PC-9 (cell line): Measurements from ENCODE around the gene PTGDR2. TPM values are rescaled to one million over a fixed set of nuclear protein-coding genes. Genes with fewer than 3 reads are reported as not detected.
A peak's percentile ranks its signal among the peaks of the same experiment; 100 is the strongest.

Experiments
- Bru-seq: library from RNA; stranded (reverse); fragments of 400-500 nt; gene quantifications from one replicate; lab custom pipeline; 2021; lab: Mats Ljungman, UMichigan
- BruChase-seq, 2 experiments: library from RNA; stranded (reverse); fragments of 400-500 nt; gene quantifications; one replicate each; lab custom pipeline; 2021; lab: Mats Ljungman, UMichigan
- BruUV-seq: library from RNA; stranded (reverse); fragments of 400-500 nt; replicated peaks from 2 replicates; lab custom pipeline; 2021; lab: Mats Ljungman, UMichigan
- CTCF ChIA-PET: fragments of 300-600 bp; sonication (Branson Sonifier 250); formaldehyde crosslinking; loops from one replicate; lab custom pipeline; 2022; ENCODE audit warnings: antibody characterized with exemption; lab: Charles Lee
- POLR2A ChIA-PET: fragments of 300-600 bp; sonication (Branson Sonifier 250); formaldehyde crosslinking; loops from one replicate; lab custom pipeline; 2022; ENCODE audit warnings: antibody characterized with exemption; ENCODE audit not compliant: unreplicated experiment; lab: Charles Lee
- DNase-seq, 2 experiments: peaks; one replicate each; pipeline versions ENCODE4 v3.0.0 to v3.0.0-alpha.2; 2015 to 2022; ENCODE audit warnings: mixed read lengths in 1 of 2
- H2AFZ ChIP-seq: fragments of 200-600 bp; sonication (generic); 2 replicates; pipeline ENCODE4 v1.8.1; 2017; ENCODE audit warnings: antibody characterized with exemption
- H3F3A ChIP-seq: fragments of 200-600 bp; sonication (generic); 2 replicates; pipeline ENCODE4 v1.8.1; 2017; ENCODE audit warnings: antibody characterized with exemption, mild to moderate bottlenecking, low read depth; ENCODE audit not compliant: insufficient read depth
- H3K27ac ChIP-seq: fragments of 200-600 bp; sonication (generic); 2 replicates; pipeline ENCODE4 v1.6.1; 2016; ENCODE audit warnings: mixed run types
- H3K27me3 ChIP-seq: fragments of 200-600 bp; sonication (generic); 2 replicates; pipeline ENCODE4 v1.6.1; 2016; ENCODE audit warnings: low read depth, mixed run types; ENCODE audit not compliant: insufficient read depth
- H3K36me3 ChIP-seq: fragments of 200-600 bp; sonication (generic); 2 replicates; pipeline ENCODE4 v1.6.1; 2016; ENCODE audit warnings: low read depth, mixed run types
- H3K4me1 ChIP-seq: fragments of 200-600 bp; sonication (generic); replicated peaks from 2 replicates; pipeline ENCODE4 v1.6.1; 2016; ENCODE audit warnings: mixed run types; ENCODE audit not compliant: insufficient read depth
- H3K4me2 ChIP-seq: fragments of 200-600 bp; sonication (generic); 2 replicates; pipeline ENCODE4 v1.6.1; 2017; ENCODE audit warnings: mixed run types
- H3K4me3 ChIP-seq: fragments of 200-600 bp; sonication (generic); 2 replicates; pipeline ENCODE4 v1.6.1; 2016; ENCODE audit warnings: mixed run types
- H3K79me2 ChIP-seq: fragments of 200-600 bp; sonication (generic); 2 replicates; pipeline ENCODE4 v1.6.1; 2017; ENCODE audit warnings: low read depth, mixed run types
- H3K9me2 ChIP-seq: fragments of 200-600 bp; sonication (generic); 2 replicates; pipeline ENCODE4 v1.8.1; 2017; ENCODE audit warnings: mild to moderate bottlenecking; ENCODE audit not compliant: insufficient read depth
- H3K9me3 ChIP-seq: fragments of 200-600 bp; sonication (generic); 2 replicates; pipeline ENCODE4 v1.8.1; 2016; ENCODE audit warnings: low read depth; ENCODE audit not compliant: insufficient read depth
- H4K20me1 ChIP-seq: fragments of 200-600 bp; sonication (generic); 2 replicates; pipeline ENCODE4 v1.8.1; 2017; ENCODE audit not compliant: insufficient read depth
- CTCF ChIP-seq: fragments of 200-600 bp; sonication (generic); conservative IDR thresholded peaks from 2 replicates; pipeline ENCODE4 v1.6.1; 2017; ENCODE audit warnings: mixed run types, antibody characterized with exemption, mild to moderate bottlenecking, moderate library complexity
- EZH2 ChIP-seq: fragments of 200-600 bp; sonication (generic); IDR thresholded peaks from 2 replicates; pipeline ENCODE4 v1.8.0; 2017; ENCODE audit warnings: antibody characterized with exemption, low read depth
- intact Hi-C: fragments of 100-400 bp; cut with micrococcal nuclease; formaldehyde crosslinking; loops from one replicate; pipeline ENCODE4 v1.10.0; 2022; ENCODE audit not compliant: unreplicated experiment
- long read RNA-seq: library from polyadenylated mRNA; stranded (forward); transcript quantifications from one replicate; pipeline ENCODE4 v2.0.0, GENCODE V29; 2022
- total RNA-seq: library from RNA; stranded (reverse); gene quantifications from 2 replicates; pipeline ENCODE4 v1.2.3, GENCODE V29; 2021

PTGDR2 gene
- total RNA-seq (0.18 TPM in 1 of 2 replicates, not detected in the other), Bru-seq, nascent RNA (percentile 7 among the genes with signal in this experiment), BruChase-seq, experiment 1, labeled RNA remaining after a 2-hour chase (percentile 19 among the genes with signal in this experiment), BruChase-seq, experiment 2, labeled RNA remaining after a 6-hour chase (percentile 11 among the genes with signal in this experiment)
- long read RNA-seq = 0 reads

GRCh38 chr11:60855726-60856633 lies at the start of gene PTGDR2:
Gene PTGDR2 (minus strand): TSS chr11:60855950. CDS start chr11:60853722, 2,228 bp downstream.
- TF ChIP-seq EZH2 (no peak), CTCF (no peak)
- H3K9me3 ChIP-seq = no peaks in the 10 kb centered on the region
- no peaks in the 10 kb centered on the region for H4K20me1 ChIP-seq
- BruUV-seq = no TSS peak
- H3F3A ChIP-seq = no peaks in the 10 kb centered on the region
- DNase-seq = no peak
- CTCF ChIA-PET = no interaction called here
- H3K9me2 ChIP-seq = no peaks in the 10 kb centered on the region
- POLR2A ChIA-PET = no interaction called here
- no peak within 1 kb of the TSS for H3K27ac ChIP-seq
- H3K4me1 ChIP-seq = no peaks in the 10 kb centered on the region
- intact Hi-C loops = no loop called here
- no peak within 1 kb of the TSS for H2AFZ ChIP-seq
- H3K4me3 ChIP-seq = no peak within 1 kb of the TSS
- H3K27me3 ChIP-seq = no peaks in the 10 kb centered on the region
- no peaks in the 10 kb centered on the region for H3K79me2 ChIP-seq
- H3K4me2 ChIP-seq = no peak within 1 kb of the TSS
- H3K36me3 ChIP-seq = 0 out of 2 replicates have a peak, but pooled peaks cover 9% of the 10 kb centered on the region

DNA sequence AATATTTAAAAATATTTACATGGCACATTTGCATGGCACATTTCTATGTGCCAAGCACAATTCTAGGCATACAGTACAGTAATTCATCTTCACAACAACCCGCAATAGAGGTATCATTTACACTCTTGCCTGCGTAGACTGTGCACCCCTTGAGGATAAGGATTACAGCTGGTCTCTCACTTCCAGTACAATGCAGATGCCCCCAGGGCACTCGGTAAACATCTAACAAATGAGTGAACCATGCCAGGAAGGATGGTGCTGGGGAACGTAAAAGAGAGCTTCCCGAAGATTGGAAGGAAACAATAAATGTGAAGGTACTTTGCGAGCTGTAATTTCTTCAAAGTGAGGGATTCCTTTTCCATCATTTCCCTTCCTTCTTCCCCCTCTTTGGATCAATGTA lies 49.3 kb upstream of the PTGDR2 start:
- Histone ChIP-seq H3F3A (peaks cover 35% of the 10 kb centered on the region), H3K79me2 (peaks cover 44% of the 10 kb centered on the region), H3K36me3 (peaks cover 18% of the 10 kb centered on the region), H3K4me3 (peak overlapping the region; percentile 90), H3K4me2 (peak overlapping the region; percentile 97), H3K9me3 (no peaks in the 10 kb centered on the region), H2AFZ (peak overlapping the region; percentile 89; the same call in 1 of the 2 replicates), H3K9me2 (no peaks in the 10 kb centered on the region), H4K20me1 (peaks cover 35% of the 10 kb centered on the region), H3K4me1 (peaks cover 23% of the 10 kb centered on the region), H3K27me3 (peaks cover 18% of the 10 kb centered on the region; the same call in 1 of the 2 replicates), H3K27ac (peak overlapping the region; percentile 81)
- DNase-seq = no peak
- TF ChIP-seq EZH2 = no peak
- intact Hi-C loops = loop anchor here (5.0 kb wide), 1 partner anchor 247 kb away; no protein-coding TSS in a partner anchor
- CTCF ChIA-PET = interaction anchor here (1.5 kb wide), 1 partner anchor 10 kb away, joined by 3 read pairs; no protein-coding TSS in a partner anchor
- POLR2A ChIA-PET = interaction anchor here (0.6 to 0.8 kb wide), 2 partner anchors 146 to 256 kb away, joined by 4 read pairs; partner anchors contain the start of gene VPS37C
- no TSS peak for BruUV-seq

- no TSS peak for BruUV-seq
- Histone ChIP-seq H3K9me2 (no peaks in the 10 kb centered on the region), H3K9me3 (no peaks in the 10 kb centered on the region), H3F3A (peaks cover 41% of the 10 kb centered on the region), H2AFZ (no peak overlapping the region), H3K4me2 (no peak overlapping the region), H3K27ac (no peak overlapping the region), H3K4me3 (no peak overlapping the region), H4K20me1 (peaks cover 35% of the 10 kb centered on the region), H3K4me1 (peaks cover 23% of the 10 kb centered on the region), H3K27me3 (no peaks in the 10 kb centered on the region), H3K36me3 (peaks cover 35% of the 10 kb centered on the region), H3K79me2 (peaks cover 44% of the 10 kb centered on the region)
- CTCF ChIA-PET = no interaction called here
- intact Hi-C loops = no loop called here
- no peak for DNase-seq
- no peak for TF ChIP-seq EZH2
- TF ChIP-seq CTCF = no peak
- POLR2A ChIA-PET = no interaction called here
Measured at GRCh38 chr11:60902625-60903024, 46.9 kb upstream of the PTGDR2 start.
